Activated naive CD4-positive, alpha-beta T cell treated with anti-CD3 and anti-CD28 coated beads, Interleukin-2, amount 10 ng/mL, durations not matched to agents 5 hours and 36 hours (primary cell): ENCODE data around the gene GTF2H1. TPM values are rescaled to one million over a fixed set of nuclear protein-coding genes. Genes with fewer than 3 reads are reported as not detected.

Experiments
- microRNA-seq: library from miRNA; unstranded; fragments of <30 nt; microRNA quantifications from one replicate; pipeline ENCODE4 v1.2.0, GENCODE V29; 2022; ENCODE audit warnings: borderline microRNAs expressed, borderline replicate concordance
- total RNA-seq, 2 experiments: library from RNA; stranded (reverse); gene quantifications; one replicate each; pipeline ENCODE4 v1.2.3, GENCODE V29; 2021

GTF2H1 gene
- 10 to 100 TPM; 43.6 to 48.2 TPM for total RNA-seq

DNA sequence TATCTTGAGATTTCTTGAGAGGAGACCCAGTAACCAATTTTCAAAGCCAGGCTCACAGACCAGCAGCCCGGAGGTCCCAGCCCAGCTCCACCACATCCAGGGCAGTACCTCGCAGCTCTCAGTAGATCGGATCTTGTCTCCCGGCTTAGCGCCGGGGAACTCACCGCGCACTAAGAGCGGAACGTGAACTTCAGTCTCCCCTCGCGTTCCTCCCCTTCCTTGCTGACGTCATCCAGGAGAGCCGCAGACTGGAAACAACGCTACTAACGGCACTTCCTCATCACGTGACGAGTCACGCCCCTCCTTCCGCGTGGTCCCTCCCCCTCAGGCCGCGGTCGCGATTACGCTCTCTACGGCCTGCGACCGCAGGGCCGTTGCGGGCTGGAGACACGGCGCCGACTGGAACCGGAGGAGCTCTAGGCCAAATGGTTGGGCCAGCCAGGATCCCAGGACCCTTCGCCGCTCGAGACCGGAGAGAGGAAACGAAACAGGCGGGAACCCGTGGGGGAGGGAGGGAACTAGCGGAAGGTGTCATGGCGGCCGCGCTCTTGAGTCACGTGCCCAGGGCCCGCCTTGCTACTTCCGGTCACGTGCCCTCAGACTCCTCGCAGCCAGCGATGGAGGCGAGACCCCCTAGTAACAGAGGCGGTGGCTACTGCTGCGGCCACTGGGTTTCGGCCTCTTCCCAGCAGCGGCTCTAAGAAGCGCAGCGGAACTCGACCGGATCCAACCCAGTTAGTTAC, at the start of gene GTF2H1, which contains the start of gene HPS5:
TSS of gene GTF2H1 (plus strand) at position 599 of the 743 bp plus-strand sequence. CDS start 10,508 bp downstream, outside the sequence.
TSS of gene HPS5 (minus strand) at position 172 of the 743 bp plus-strand sequence. CDS start 4,282 bp downstream, outside the sequence.

DNA sequence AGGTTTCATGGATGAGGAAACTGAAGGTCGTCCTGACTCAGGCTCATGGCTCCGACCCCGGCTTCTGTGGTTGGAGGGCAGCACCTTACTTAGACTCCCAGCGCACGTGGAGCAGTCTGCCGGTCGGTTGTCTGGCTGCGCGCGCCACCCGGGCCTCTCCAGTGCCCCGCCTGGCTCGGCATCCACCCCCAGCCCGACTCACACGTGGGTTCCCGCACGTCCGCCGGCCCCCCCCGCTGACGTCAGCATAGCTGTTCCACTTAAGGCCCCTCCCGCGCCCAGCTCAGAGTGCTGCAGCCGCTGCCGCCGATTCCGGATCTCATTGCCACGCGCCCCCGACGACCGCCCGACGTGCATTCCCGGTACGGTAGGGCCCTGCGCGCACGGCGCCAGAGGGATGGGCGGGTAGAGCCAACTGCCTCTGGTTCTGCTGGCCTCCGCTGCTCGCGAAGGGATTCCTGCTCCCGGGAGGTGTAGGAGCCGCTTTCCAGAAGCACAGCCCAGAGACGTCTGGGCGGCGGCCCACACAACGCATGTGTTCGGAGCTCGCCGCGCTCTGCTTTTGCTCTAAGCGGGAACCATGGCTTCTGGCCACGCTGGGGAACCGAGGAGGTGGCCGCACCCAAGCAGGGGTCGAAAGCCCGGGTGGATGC, 72.0 kb downstream of the GTF2H1 start, which contains the start of gene LDHA:
TSS of gene LDHA (plus strand) at position 289 of the 653 bp plus-strand sequence. CDS start 2,280 bp downstream, outside the sequence.

Small RNA genes within 50 kb of the gene (microRNA-seq; reads per million reads assigned to microRNA genes)
- not detected for gene MIR3159

Other genes with a start within 250 kb of the GTF2H1 start
- gene SAAL1, start 216.5 kb upstream of the GTF2H1 start, total RNA-seq, result 10 to 100 TPM; 17.4 to 20.5 TPM
- gene MRGPRX3, start 190.0 kb upstream of the GTF2H1 start, total RNA-seq, result not detected
- gene MRGPRX4, start 149.7 kb upstream of the GTF2H1 start, total RNA-seq, result not detected
- gene SAA4, start 85.8 kb upstream of the GTF2H1 start, total RNA-seq, result not detected
- not detected for gene SAA2, start 73.9 kb upstream of the GTF2H1 start, total RNA-seq
- not detected for gene SAA1, start 56.3 kb upstream of the GTF2H1 start, total RNA-seq
- 10 to 100 TPM; 14.8 to 17.5 TPM for gene HPS5, start 427 bp upstream of the GTF2H1 start, total RNA-seq
- 100 to 1,000 TPM; 874 to 875 TPM for gene LDHA, start 72.0 kb downstream of the GTF2H1 start, total RNA-seq
- not detected for gene LDHC, start 89.8 kb downstream of the GTF2H1 start, total RNA-seq
- gene LDHAL6A, start 133.3 kb downstream of the GTF2H1 start, total RNA-seq, result under 1 TPM in 1 of 2 experiments, not detected in 1; 0.22 TPM
- gene TSG101, start 204.4 kb downstream of the GTF2H1 start, total RNA-seq, result 10 to 100 TPM; 31.3 to 31.9 TPM